ENCODE measurements around the gene YBX1.

The YBX1 gene

GRCh38 chr1:42730988-42731387 is 48.8 kb downstream of the YBX1 start:
- Histone ChIP-seq H3K4me1 (ENCODE audit: low read depth, poor library complexity, severe bottlenecking) (no peaks in the 10 kb centered on the region), H2AFZ (ENCODE audit: low read depth) (no peak overlapping the region), H3K4me3 (IDR thresholded peaks at IDR 0.05; ENCODE audit: insufficient read depth, low read depth, low read length) (no peak overlapping the region), H3K36me3 (ENCODE audit: insufficient read depth) (no peaks in the 10 kb centered on the region), H4K20me1 (ENCODE audit: insufficient read depth) (no peaks in the 10 kb centered on the region), H3K9ac (no peak overlapping the region), H3K27me3 (ENCODE audit: insufficient read depth, low read depth) (no peaks in the 10 kb centered on the region), H3K27ac (no peak overlapping the region), H3K79me2 (ENCODE audit: insufficient read depth, low read depth) (no peaks in the 10 kb centered on the region), H3K4me2 (no peak overlapping the region)
- no peak for TF ChIP-seq CTCF (conservative IDR thresholded peaks at IDR 0.05; ENCODE audit: low read depth, low read length)

GRCh38 chr1:42731585-42731984 is 49.4 kb downstream of the YBX1 start:
- H3K4me1 ChIP-seq (ENCODE audit: low read depth, poor library complexity, severe bottlenecking) = no peaks in the 10 kb centered on the region
- H3K79me2 ChIP-seq (ENCODE audit: insufficient read depth, low read depth) = no peaks in the 10 kb centered on the region
- no peak overlapping the region for H3K4me2 ChIP-seq
- H3K36me3 ChIP-seq (ENCODE audit: insufficient read depth) = no peaks in the 10 kb centered on the region
- no peaks in the 10 kb centered on the region for H3K27me3 ChIP-seq (ENCODE audit: insufficient read depth, low read depth)
- TF ChIP-seq CTCF (conservative IDR thresholded peaks at IDR 0.05; ENCODE audit: low read depth, low read length) = no peak
- H3K27ac ChIP-seq = no peak overlapping the region
- H3K4me3 ChIP-seq (IDR thresholded peaks at IDR 0.05; ENCODE audit: insufficient read depth, low read depth, low read length) = no peak overlapping the region
- H3K9ac ChIP-seq = no peak overlapping the region
- H4K20me1 ChIP-seq (ENCODE audit: insufficient read depth) = no peaks in the 10 kb centered on the region
- no peak overlapping the region for H2AFZ ChIP-seq (ENCODE audit: low read depth)

GRCh38 chr1:42732126-42732680 is 50.0 kb downstream of the YBX1 start:
- Histone ChIP-seq H3K9ac (no peak overlapping the region), H3K36me3 (ENCODE audit: insufficient read depth) (no peaks in the 10 kb centered on the region), H2AFZ (ENCODE audit: low read depth) (no peak overlapping the region), H3K4me3 (IDR thresholded peaks at IDR 0.05; ENCODE audit: insufficient read depth, low read depth, low read length) (no peak overlapping the region), H4K20me1 (ENCODE audit: insufficient read depth) (no peaks in the 10 kb centered on the region), H3K27me3 (ENCODE audit: insufficient read depth, low read depth) (no peaks in the 10 kb centered on the region), H3K79me2 (ENCODE audit: insufficient read depth, low read depth) (no peaks in the 10 kb centered on the region), H3K4me1 (ENCODE audit: low read depth, poor library complexity, severe bottlenecking) (peaks cover 2% of the 10 kb centered on the region), H3K4me2 (no peak overlapping the region), H3K27ac (no peak overlapping the region)
- no peak for TF ChIP-seq CTCF (conservative IDR thresholded peaks at IDR 0.05; ENCODE audit: low read depth, low read length)

DNA sequence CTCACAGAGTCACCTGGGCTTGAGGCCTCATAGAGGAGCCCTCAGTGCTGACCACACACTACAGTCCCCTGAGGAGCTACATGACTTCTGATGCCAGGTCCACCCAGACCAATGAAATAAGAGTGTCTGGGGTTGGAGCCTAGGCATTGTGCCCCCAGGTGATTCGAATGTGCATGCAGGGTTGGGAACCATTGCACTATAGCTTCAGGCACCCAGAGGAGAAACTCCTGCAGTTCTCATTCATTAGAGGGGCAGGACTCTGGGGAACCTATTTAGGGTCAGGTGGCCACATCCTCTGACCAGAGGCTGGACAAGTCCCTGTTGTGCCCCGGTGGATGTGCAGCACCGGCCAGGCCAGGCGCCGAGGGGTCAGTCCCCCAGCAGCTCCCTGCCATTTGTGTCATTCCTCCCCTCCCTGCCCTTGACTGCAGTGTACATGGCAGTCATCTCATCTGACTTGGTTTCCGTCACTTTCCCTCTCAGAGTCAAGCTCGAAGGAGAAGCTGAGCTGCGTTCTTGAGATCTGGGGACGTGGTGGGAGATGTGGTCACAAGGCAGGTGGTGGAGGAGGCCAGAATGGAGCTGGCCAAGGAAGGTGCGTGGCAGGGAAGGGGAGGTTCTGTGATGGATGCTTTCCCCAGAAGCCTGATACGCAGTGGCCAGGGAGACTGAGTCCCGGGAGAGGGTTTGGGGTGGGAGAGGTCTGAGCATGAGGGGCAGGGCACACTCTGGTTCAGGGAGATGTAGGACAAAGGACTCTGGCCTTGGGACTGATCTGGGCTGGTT is 51.4 kb downstream of the YBX1 start:
- Histone ChIP-seq H3K4me3 (IDR thresholded peaks at IDR 0.05; ENCODE audit: insufficient read depth, low read depth, low read length) (no peak overlapping the region), H3K27ac (no peak overlapping the region), H3K36me3 (ENCODE audit: insufficient read depth) (no peaks in the 10 kb centered on the region), H4K20me1 (ENCODE audit: insufficient read depth) (no peaks in the 10 kb centered on the region), H3K9ac (no peak overlapping the region), H3K79me2 (ENCODE audit: insufficient read depth, low read depth) (no peaks in the 10 kb centered on the region), H3K27me3 (ENCODE audit: insufficient read depth, low read depth) (no peaks in the 10 kb centered on the region), H3K4me2 (no peak overlapping the region), H3K4me1 (ENCODE audit: low read depth, poor library complexity, severe bottlenecking) (peaks cover 3% of the 10 kb centered on the region), H2AFZ (ENCODE audit: low read depth) (no peak overlapping the region)
- no peak for TF ChIP-seq CTCF (conservative IDR thresholded peaks at IDR 0.05; ENCODE audit: low read depth, low read length)

Measured in KMS-11 (cell line).